ENCODE data around the gene INSL3. TPM values are rescaled to one million over a fixed set of nuclear protein-coding genes. Genes with fewer than 3 reads are reported as not detected.

The INSL3 gene
- total and polyA plus RNA-seq, 2 of the 13 experiments (the other 11 are each of a cell fraction or from before 2014, with no cell fraction given): 0.30 TPM; not detected in 1

- TF ChIP-seq HMGXB4 (CRISPR knock-in tag; IDR thresholded peaks at IDR 0.05; ENCODE audit: borderline replicate concordance in 1 of 2, low read depth in 1 of 2): no peak
- no peak for TF ChIP-seq PAWR (CRISPR knock-in tag; IDR thresholded peaks at IDR 0.05; ENCODE audit: borderline replicate concordance)
- no peak for TF ChIP-seq HHEX (CRISPR knock-in tag; IDR thresholded peaks at IDR 0.05)
- peak; percentile 55; the same call in 1 of the 2 replicates for TF ChIP-seq SIN3A (IDR thresholded peaks at IDR 0.05; ENCODE audit: borderline replicate concordance, low read depth, low read length)
- TF ChIP-seq SNAI1 (CRISPR knock-in tag; IDR thresholded peaks at IDR 0.05; ENCODE audit: borderline replicate concordance): no peak
- TF ChIP-seq ZNF724P (CRISPR knock-in tag; IDR thresholded peaks at IDR 0.05; ENCODE audit: borderline replicate concordance): no peak
- TF ChIP-seq MEIS1 (CRISPR knock-in tag; IDR thresholded peaks at IDR 0.05; ENCODE audit: borderline replicate concordance): peak; percentile 67; the same call in 1 of the 2 replicates
- peak; percentile 55; the same call in 1 of the 2 replicates for TF ChIP-seq ATF1 (CRISPR knock-in tag; IDR thresholded peaks at IDR 0.05)
- no peak for TF ChIP-seq ISL2 (CRISPR knock-in tag; IDR thresholded peaks at IDR 0.05)
- 0 out of 2 replicates have a peak, but pooled peaks have one; percentile 23 for TF ChIP-seq ZNF746 (CRISPR knock-in tag; IDR thresholded peaks at IDR 0.05)
- no peak for TF ChIP-seq TMF1 (CRISPR knock-in tag; IDR thresholded peaks at IDR 0.05; ENCODE audit: low read depth)
- 0 out of 2 replicates have a peak, but pooled peaks have one; percentile 39 for TF ChIP-seq ZBTB25 (CRISPR knock-in tag; IDR thresholded peaks at IDR 0.05)
- TF ChIP-seq GABPA (IDR thresholded peaks at IDR 0.05; ENCODE audit: low read depth, low read length): no peak
- peak; percentile 35; the same call in 1 of the 2 replicates for TF ChIP-seq GABPA (CRISPR knock-in tag; IDR thresholded peaks at IDR 0.05; ENCODE audit: low read depth)
- no peak for TF ChIP-seq ZBTB26 (CRISPR knock-in tag; IDR thresholded peaks at IDR 0.05; ENCODE audit: borderline replicate concordance)
- peak in 1 of 2 experiments; percentile 29; a peak in 1 of 4 replicates for TF ChIP-seq KLF16 (CRISPR knock-in tag; IDR thresholded peaks at IDR 0.05)
- no peak for TF ChIP-seq ZNF703 (CRISPR knock-in tag; IDR thresholded peaks at IDR 0.05; ENCODE audit: borderline replicate concordance)
- TF ChIP-seq MAX (IDR thresholded peaks at IDR 0.05): peak; percentile 44
- TF ChIP-seq ZNF30 (CRISPR knock-in tag; IDR thresholded peaks at IDR 0.05): no peak
- no peak for TF ChIP-seq SATB2 (CRISPR knock-in tag; IDR thresholded peaks at IDR 0.05)
- TF ChIP-seq MAZ (IDR thresholded peaks at IDR 0.05; ENCODE audit: borderline replicate concordance, low read depth, low read length): no peak
- TF ChIP-seq MAZ (CRISPR knock-in tag; IDR thresholded peaks at IDR 0.05; ENCODE audit: low read depth): no peak
Observed at GRCh38 chr19:17797424-17798201, 23.7 kb downstream of the INSL3 start (continued).
